HEK293T (cell line): ENCODE measurements around the gene NCF4.

Experiments used
- BHLHE40 ChIP-seq: fragments of 450-650 bp; IDR thresholded peaks from 2 replicates; pipeline ENCODE4 v1.6.1; 2016; ENCODE audit warnings: mild to moderate bottlenecking, moderate library complexity, borderline replicate concordance
- ELF4 ChIP-seq: fragments of 450-650 bp; IDR thresholded peaks from 2 replicates; pipeline ENCODE4 v1.6.1; 2017; ENCODE audit warnings: antibody characterized with exemption
- FOXA1 ChIP-seq: fragments of 450-650 bp; IDR thresholded peaks from 2 replicates; pipeline ENCODE4 v1.6.1; 2016; ENCODE audit warnings: mild to moderate bottlenecking
- FOXK2 ChIP-seq: fragments of 450-650 bp; IDR thresholded peaks from 2 replicates; pipeline ENCODE4 v1.6.1; 2016; ENCODE audit warnings: mild to moderate bottlenecking
- FOXM1 ChIP-seq: fragments of 450-650 bp; IDR thresholded peaks from 2 replicates; pipeline ENCODE4 v1.6.1; 2017; ENCODE audit warnings: mild to moderate bottlenecking, borderline replicate concordance
- HDGF ChIP-seq: fragments of 450-650 bp; IDR thresholded peaks from 2 replicates; pipeline ENCODE4 v1.6.1; 2017; ENCODE audit warnings: antibody characterized with exemption, borderline replicate concordance
- L3MBTL2 ChIP-seq: fragments of 450-650 bp; conservative IDR thresholded peaks from 2 replicates; pipeline ENCODE4 v1.6.1; 2016; ENCODE audit warnings: mild to moderate bottlenecking
- LEF1 ChIP-seq: fragments of 450-650 bp; IDR thresholded peaks from 2 replicates; pipeline ENCODE4 v1.6.1; 2017; ENCODE audit warnings: mild to moderate bottlenecking, borderline replicate concordance
- NFRKB ChIP-seq: fragments of 450-650 bp; IDR thresholded peaks from 2 replicates; pipeline ENCODE4 v1.6.1; 2016; ENCODE audit warnings: mild to moderate bottlenecking, moderate library complexity
- SP1 ChIP-seq: fragments of 450-650 bp; IDR thresholded peaks from 2 replicates; pipeline ENCODE4 v1.6.1; 2017
- SUZ12 ChIP-seq: fragments of 450-650 bp; IDR thresholded peaks from 2 replicates; pipeline ENCODE4 v1.6.1; 2016; ENCODE audit warnings: mild to moderate bottlenecking
- TARDBP ChIP-seq: fragments of 450-650 bp; IDR thresholded peaks from 2 replicates; pipeline ENCODE4 v1.6.1; 2016
- ZNF384 ChIP-seq: fragments of 450-650 bp; IDR thresholded peaks from 2 replicates; pipeline ENCODE4 v1.6.1; 2016
- TF ChIP-seq, protein P1 (sequence below): fragments of 450-650 bp; IDR thresholded peaks from 2 replicates; pipeline ENCODE4 v1.6.1; 2016

DNA sequence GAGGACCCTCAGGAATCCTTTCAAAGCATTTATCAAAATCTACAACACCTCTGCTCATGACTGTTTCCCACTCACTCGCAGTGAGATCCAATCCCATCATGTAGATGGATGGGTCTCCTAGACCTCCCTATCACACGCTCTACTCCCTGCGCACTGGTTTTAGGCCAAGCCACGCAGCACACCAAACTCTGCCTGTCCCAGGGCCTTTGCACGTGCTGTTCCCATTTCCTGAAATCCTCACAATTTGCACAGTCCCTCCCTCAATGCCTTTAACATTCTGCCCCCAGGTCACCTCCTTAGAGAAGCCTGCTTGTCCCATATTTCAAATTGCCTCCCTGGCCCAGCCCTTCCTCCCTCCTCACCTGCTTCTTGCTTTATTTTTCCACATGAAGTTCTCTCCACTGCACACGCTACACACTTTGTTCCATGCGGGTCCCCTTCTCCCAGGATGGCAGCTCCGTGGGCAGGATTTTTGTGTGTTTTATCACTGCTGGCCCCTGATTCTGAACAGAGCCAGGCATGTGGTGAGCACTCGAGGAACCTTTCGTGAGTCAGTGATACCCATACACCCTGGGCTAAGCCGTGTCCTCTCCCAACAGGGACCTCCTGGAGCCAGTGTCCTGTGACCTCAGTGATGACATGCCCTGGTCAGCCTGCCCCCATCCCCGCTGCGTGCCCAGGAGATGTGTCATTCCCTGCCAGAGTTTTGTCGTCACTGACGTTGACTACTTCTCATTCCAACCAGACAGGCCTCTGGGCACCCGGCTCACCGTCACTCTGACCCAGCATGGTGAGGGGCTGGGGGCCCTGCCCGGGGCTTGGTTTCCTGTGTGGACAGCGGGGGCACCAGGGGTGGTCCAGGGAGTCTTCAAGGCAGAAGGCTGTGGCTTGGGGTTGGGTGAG is 64.8 kb downstream of the NCF4 start:
- TF ChIP-seq FOXM1 (no peak), ZNF384 (no peak), NFRKB (no peak), HDGF (no peak), BHLHE40 (no peak), FOXA1 (no peak), SUZ12 (no peak), SP1 (no peak), FOXK2 (no peak), TARDBP (no peak), ELF4 (no peak), LEF1 (no peak), L3MBTL2 (no peak)
- TF ChIP-seq, protein P1, sequence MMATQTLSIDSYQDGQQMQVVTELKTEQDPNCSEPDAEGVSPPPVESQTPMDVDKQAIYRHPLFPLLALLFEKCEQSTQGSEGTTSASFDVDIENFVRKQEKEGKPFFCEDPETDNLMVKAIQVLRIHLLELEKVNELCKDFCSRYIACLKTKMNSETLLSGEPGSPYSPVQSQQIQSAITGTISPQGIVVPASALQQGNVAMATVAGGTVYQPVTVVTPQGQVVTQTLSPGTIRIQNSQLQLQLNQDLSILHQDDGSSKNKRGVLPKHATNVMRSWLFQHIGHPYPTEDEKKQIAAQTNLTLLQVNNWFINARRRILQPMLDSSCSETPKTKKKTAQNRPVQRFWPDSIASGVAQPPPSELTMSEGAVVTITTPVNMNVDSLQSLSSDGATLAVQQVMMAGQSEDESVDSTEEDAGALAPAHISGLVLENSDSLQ, result no peak
